T follicular helper cell (primary cell): ENCODE results near the gene JAG1.

Source experiments
- DNase-seq: peaks from one replicate; pipeline ENCODE4 v3.0.0-alpha.2; 2020; ENCODE audit warnings: low read depth

The JAG1 gene

GRCh38 chr20:10667560-10668167, 6.1 kb downstream of the JAG1 start:
- no peak for DNase-seq

GRCh38 chr20:10667077-10667401, 6.8 kb downstream of the JAG1 start:
- no peak for DNase-seq

DNA sequence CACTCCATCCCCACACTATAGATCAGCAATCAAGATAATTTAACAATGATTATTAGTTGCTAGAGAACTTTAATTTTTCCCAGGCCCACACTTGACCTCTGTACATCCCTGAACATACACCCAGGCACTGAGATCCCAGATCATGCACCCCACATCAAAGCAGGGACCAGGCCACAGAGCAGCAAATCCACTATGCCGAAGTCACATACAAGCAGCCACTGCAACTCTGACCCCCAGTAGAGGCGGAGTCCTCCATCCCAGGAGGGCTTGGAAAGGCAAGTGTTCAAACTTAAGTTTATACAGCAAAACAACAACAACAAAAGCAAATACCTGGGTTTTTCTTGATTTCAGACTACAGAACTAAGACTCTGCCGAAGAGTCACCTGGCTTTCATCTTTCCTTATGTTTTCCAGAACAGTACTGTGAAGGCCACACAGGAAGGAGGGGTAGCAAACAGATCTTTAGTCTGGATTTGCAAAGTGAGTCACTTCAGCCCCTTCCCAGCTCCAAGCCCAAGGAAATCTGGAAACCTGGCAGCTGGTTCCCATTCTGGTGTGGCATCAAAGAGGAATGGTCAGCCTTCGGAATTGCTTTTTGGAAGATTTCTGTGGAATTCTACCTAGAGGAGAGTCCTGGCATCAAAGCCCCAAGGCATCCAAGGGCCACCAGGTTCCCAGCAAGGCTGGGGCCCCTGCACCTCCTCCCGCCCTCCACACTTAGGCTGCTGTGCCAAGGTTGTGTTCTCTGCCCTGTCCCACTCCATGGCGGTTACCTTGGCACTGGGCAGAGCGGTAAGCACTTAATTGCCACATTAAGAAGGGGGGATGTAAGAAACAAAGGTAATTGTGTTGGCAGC, 7.3 kb downstream of the JAG1 start:
- DNase-seq = no peak

DNA sequence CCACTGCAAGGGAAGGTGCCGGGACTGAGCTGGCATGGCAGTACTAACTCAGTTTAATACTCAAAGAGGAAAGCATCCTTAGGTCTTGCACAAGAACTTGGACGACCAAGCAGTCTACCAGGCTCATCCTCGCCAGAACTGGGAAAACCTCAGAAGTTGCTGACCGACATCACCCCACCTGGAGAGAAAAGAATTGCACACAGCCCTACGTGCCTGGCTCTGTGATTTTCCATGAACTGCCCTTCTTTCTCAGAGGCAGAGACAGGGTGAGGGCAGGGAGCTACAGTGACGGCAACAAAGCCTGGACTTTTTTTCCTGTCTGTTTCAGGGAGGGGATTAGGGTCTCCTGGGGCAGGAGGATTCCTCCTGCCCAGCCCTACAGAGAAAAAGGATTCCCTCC, 8.0 kb downstream of the JAG1 start:
- no peak for DNase-seq

GRCh38 chr20:10665027-10665561, 8.7 kb downstream of the JAG1 start:
- DNase-seq = no peak

GRCh38 chr20:10663756-10664155, 10.0 kb downstream of the JAG1 start:
- DNase-seq = no peak

- no peak for DNase-seq
Observed at GRCh38 chr20:10662661-10663458, 10.9 kb downstream of the JAG1 start.

DNA sequence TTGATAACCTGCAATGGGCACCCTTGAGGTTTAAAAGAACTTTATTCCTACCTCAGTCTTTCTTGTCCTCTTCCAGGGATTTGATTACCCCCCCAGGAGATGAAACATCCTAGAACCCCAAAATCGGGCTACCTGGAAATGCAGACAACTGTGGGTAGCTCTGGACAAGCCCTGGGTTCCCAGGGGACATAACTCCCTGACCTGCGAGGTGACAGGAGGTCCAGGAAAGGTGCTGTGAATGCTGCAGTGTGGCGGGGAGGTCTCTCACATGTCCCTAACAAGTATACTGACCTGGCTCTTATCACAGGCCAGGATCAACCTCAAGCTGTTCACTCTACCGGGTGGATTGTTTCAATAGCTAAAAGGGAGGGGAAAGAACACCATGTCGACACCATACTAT, 11.6 kb downstream of the JAG1 start:
- no peak for DNase-seq

DNA sequence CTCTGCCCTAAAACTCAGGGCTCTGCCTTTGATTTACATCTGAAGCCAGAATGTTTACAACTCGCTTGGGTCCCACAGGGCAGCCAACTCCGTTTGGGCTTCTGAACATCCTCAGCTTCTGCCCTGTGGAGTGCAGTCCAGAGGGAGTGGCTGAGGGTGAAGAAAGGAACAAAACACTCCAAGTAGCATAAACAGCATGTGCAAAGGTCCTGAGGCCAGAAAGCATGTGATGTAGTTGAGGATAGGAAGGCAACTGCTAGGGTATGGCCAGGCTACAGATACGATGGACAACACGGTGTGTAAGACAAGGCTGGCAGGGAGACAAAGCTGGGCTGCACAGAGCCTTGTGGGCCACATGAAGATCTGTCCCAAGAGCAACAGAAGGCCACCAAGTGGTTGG, 12.5 kb downstream of the JAG1 start:
- no peak for DNase-seq

DNA sequence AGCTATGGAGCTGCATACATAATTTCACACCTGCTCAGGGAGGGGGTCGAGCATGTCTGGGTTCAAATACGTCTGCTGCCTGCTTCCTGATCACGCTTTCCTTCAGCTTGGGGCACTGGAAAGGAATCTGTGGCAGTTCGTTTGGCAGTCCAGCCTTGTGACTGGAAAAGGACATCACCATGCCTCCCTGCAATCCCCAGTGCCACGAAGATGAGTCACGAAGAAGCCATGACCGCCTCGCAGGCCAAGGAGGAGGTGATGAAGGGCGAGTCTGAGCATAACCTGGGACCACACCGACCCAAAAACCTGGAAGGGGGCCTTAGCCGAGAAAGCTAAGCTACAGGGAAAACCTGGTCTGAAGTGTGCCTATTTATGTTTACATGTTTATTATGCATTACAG, 13.1 kb downstream of the JAG1 start:
- DNase-seq = no peak

DNA sequence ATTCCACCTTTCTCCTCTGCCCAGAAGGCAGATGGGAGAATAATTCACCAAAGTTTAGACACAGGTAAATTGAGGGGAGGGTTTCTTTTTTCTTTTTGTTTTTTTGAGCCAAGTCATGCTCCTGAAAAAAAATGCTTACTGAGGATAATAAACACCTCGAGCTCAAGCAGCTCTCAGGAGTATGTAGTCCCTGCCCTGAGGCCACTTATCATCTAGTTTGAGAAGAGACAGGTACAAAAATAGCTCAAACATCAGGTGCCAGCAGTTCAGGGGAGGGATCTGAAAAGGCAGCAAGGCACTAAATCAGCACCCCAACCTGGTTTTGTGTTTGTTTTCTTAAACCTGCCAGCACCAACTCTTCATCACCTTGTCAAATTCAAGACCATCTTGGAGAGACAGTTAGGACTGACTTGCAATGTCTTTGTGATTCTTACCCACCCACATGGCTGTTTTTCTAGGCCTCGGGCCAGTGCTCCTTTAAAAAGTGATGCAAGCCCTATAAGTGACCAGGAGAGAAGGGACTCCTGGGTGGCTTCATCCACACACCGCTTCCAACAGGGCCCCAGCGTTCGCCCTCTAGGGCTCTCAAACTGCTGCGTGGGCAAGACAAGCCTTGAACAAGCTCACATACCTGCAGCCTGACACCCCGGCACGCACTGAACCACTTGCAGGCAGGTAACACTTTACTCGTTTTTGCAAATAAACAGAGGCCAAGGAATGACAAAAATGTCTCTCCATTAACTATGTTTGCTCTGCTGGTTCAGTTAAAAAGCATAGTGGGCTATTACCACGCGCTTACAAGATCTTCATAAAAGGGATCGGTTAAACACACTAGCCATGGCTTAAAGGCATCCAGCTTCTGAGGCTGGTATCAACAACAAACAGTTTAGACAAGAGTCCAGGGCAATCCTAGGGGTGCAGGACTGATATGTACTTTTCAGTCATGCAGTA, 13.9 kb downstream of the JAG1 start:
- DNase-seq = no peak

- DNase-seq = no peak
Observed at GRCh38 chr20:10658876-10659632, 14.7 kb downstream of the JAG1 start.

- no peak for DNase-seq
Observed at GRCh38 chr20:10658051-10658823, 15.6 kb downstream of the JAG1 start.

DNA sequence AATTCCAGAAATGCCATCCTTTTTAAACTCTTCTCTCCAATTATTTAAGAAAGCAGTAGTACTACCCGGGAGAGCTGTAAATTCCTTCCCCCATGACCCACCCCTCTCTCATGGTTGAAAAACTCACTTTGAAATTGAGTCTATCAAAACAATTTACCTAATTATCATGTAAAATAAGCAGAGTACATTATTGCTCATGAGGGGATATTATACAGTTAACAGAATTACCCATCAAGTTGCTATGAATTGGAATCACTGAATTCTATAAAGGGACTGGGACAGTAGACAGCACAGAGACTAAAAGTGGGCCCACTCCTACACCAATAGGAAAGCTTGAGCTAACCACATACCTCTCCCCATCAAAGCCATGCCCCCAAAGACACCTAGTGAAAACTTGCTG, 16.3 kb downstream of the JAG1 start:
- DNase-seq = no peak

DNA sequence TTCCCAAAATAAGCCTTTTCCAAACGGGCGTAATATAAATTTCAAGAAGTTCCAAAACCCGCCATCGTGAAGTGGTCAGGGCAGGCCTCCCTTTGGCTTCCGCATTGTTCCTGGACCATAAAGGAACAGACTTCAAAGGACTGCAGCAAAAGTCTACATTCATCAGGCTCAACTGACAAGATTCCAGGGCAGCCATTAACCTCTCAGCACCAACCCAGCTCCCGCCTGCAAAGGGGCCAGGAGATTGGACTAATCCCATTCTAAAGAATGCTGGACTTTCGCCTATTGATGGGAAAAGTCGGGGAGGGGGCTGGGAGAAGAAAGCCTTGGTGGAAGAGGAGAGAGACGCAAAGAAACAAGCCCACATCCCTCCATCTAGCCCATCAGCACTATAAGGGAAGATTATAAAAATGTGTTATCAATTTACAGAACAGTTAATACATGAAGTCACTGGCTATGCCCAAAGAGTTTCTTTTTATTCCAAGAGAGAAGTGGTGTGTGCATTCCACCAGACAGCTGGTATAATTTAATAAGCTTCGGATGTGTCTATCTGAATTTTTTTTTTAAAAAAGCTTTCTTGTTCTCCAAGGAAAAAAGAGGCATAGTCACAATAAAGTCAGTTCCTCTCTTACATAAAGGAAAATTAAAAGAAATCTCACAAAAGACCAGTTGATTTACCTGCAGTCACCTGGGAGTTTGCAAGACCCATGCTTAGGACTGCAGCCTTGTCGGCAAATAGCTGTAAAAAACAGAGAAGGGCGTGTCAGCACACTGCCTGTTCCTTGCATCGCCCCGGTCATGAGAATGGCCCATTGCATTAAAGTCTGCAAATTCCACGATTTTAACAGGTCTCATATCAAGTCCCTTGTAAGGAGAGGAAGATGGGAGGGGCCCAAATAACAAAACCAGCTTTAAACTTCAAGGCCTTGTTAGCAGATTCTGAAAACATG, 17.8 kb downstream of the JAG1 start:
- no peak for DNase-seq

GRCh38 chr20:10654630-10655029, 19.2 kb downstream of the JAG1 start:
- DNase-seq = no peak

GRCh38 chr20:10654250-10654610, 19.6 kb downstream of the JAG1 start:
- no peak for DNase-seq

DNA sequence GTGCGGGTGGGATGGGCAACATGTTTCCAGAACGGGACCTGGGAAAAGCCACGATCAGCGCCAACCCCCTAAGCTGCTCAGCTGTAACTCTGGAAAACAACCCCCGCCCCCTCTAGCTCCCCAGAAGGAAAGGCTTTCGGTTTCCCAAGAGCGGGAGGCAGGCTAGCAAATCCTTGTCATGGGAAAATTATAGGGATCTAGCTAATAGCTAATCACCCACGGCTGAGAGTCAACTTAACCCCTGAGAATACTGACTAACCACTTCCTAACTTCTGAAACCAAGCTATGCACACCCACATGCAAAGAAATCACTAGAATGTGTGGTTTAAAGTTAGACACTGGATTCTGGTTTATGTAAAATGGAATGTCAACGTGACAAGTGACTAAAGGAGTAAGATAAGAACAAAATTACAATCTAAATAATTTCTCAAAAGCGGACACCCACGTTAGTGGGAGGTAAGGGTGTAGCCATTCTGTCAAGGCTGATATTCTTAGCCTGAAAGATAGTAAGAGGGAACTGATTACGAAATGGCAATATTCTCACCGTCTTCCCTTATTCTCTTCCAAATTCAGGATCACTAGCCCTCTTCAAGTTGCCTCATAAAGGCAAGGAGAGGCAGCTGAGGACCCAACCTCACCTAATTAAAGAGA, 20.1 kb downstream of the JAG1 start:
- no peak for DNase-seq
